ELR (cell line): ENCODE measurements around the gene GAA.

Experiments
- DNase-seq: peaks from one replicate; pipeline ENCODE4 v3.0.0-alpha.2; 2015; ENCODE audit warnings: low read depth

GAA gene

GRCh38 chr17:80104321-80104955 is 3.1 kb downstream of the GAA start:
- peak; percentile 19 for DNase-seq

DNA sequence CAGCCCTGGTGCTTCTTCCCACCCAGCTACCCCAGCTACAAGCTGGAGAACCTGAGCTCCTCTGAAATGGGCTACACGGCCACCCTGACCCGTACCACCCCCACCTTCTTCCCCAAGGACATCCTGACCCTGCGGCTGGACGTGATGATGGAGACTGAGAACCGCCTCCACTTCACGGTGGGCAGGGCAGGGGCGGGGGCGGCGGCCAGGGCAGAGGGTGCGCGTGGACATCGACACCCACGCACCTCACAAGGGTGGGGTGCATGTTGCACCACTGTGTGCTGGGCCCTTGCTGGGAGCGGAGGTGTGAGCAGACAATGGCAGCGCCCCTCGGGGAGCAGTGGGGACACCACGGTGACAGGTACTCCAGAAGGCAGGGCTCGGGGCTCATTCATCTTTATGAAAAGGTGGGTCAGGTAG is 3.6 kb downstream of the GAA start:
- DNase-seq = no peak

DNA sequence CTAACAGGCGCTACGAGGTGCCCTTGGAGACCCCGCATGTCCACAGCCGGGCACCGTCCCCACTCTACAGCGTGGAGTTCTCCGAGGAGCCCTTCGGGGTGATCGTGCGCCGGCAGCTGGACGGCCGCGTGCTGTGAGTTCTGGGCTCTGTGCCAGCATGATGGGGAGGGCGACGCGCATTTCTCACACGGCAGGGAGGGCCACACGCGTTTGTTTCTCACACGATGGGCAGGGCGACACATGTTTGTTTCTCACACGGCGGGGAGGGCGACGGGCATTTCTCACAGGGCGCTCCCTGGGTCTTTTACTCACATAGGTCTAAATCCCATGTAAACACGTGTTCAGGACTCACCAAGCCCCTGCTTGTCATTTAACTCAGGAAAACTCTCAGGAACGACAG is 4.4 kb downstream of the GAA start:
- no peak for DNase-seq

- DNase-seq = no peak
These were observed 4.8 kb downstream of the GAA start for GRCh38 chr17:80106176-80106575.

DNA sequence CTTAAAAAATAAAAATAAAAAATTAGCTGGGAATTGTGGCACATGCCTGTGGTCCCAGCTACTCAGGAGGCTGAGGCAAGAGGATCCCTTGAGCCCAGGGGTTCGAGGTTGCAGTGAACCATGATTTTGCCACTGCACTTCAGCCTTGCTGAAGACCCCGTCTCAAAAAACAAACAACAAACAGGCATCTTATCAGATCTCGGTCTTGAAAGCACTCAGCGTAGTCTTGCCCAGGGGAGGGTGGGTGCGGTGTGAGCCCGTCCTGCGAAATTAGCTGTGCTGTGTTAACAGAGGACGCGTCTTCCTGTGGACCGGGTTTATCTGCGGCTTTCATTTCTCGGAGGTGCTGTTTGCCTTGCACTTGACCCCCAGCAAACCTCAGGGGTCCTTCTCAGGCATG is 5.4 kb downstream of the GAA start:
- no peak for DNase-seq

GRCh38 chr17:80107231-80108021 is 6.0 kb downstream of the GAA start:
- DNase-seq = no peak

GRCh38 chr17:80108036-80108971 is 6.9 kb downstream of the GAA start:
- no peak for DNase-seq

- no peak for DNase-seq
These were observed 7.8 kb downstream of the GAA start for GRCh38 chr17:80109066-80109660.

DNA sequence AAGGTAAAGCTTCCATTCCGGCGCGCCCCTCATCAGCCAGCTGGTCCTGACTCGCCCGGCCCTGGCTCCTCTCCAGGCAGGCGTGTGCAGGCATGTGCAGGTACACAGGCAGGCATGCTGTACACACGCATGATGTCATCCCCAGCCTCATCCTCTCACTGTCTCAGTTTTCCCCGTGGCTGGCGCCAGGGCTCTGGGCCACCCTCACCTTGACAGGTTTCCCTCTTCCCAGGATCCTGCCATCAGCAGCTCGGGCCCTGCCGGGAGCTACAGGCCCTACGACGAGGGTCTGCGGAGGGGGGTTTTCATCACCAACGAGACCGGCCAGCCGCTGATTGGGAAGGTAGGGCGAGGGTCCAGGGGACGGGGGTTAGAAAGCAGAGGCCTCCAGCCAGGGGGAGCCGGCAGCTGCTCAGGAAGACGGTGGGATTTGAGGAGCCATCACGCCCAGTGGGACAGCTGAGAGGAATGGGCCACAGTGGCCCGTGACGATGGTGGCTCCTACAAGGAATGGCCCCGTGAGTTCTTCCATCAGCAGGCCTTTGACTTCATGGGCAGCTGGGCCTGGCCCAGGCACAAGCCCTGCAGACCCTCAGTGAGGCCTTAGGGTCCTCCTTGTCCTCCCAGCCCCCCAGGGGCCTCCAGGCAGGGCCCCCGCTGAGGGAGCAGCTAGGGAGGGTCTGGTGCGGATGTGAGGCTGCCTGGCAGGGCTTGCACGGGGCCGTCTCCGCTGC is 8.5 kb downstream of the GAA start:
- DNase-seq = no peak

GRCh38 chr17:80110447-80110812 is 9.0 kb downstream of the GAA start:
- DNase-seq = no peak

GRCh38 chr17:80110927-80111701 is 9.7 kb downstream of the GAA start:
- DNase-seq = no peak

- no peak for DNase-seq
These were observed 10.5 kb downstream of the GAA start for GRCh38 chr17:80111702-80112470.

GRCh38 chr17:80112471-80113032 is 11.2 kb downstream of the GAA start:
- DNase-seq = no peak

DNA sequence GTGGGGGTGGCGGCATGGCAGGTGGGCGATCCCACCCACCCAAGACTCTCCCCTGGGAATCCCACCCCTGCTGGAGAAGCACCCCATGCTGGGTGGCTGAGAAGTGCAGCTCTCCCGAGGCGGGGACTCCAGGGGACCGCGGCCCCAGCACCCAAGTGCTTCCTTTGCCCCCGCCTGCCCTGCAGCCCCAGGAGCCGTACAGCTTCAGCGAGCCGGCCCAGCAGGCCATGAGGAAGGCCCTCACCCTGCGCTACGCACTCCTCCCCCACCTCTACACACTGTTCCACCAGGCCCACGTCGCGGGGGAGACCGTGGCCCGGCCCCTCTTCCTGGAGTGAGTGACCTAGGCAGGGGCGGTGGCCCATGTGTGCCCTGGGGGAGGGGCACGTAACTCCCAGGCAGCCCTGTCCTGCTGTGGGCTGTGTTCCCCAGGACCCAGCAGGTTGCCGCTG is 11.7 kb downstream of the GAA start:
- no peak for DNase-seq

GRCh38 chr17:80114758-80115157 is 13.4 kb downstream of the GAA start:
- DNase-seq = no peak

DNA sequence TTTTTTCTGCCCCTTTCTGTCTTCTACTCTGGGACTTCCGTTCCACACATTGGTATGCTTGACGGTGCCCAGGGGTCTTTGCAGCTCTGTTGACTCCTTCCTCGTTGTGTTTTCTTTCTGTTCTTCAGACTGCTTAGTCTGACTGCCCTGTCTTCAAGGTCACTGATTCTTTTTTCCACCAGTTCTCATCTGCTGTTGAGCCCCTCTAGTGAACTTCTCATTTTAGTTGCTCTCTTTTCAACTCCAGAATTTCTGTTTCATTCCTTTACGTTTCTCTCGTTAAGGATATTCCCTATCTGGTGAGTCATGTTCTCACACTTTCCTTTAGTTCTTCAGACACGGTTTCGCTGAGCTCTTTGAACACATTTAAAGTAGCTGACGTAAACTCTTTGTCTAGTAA is 13.8 kb downstream of the GAA start:
- DNase-seq = no peak

GRCh38 chr17:80116276-80116920 is 15.0 kb downstream of the GAA start:
- no peak for DNase-seq

DNA sequence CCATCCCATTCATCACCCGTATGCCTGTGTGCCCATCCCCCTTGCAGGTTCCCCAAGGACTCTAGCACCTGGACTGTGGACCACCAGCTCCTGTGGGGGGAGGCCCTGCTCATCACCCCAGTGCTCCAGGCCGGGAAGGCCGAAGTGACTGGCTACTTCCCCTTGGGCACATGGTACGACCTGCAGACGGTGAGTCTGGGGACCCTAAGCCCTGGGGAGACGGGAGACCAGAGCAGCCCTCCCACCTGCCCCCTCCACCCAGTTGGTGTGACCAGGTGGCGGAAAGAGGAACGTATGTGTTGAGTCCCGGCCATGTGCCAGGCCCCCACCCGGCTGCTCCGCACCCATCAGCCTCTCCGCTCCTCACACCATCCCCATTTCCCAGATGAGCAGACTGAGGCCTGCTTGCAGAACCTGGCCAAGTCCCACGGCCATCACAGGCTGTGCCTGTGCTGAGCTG is 15.6 kb downstream of the GAA start:
- DNase-seq = no peak
